Stimulated activated CD4-positive, alpha-beta T cell treated with anti-CD3 and anti-CD28 coated beads, Interleukin-1b, Interleukin-23, amount 100 ng/mL, for 4 hours (primary cell): ENCODE results near the gene ANKRD12.

Source experiments
- DNase-seq, 2 donors: peaks; one replicate each; pipeline ENCODE4 v3.0.0-alpha.2; 2020; ENCODE audit warnings: low read depth in 2 of 2

The ANKRD12 gene

GRCh38 chr18:9184998-9185613 lies 48.5 kb downstream of the ANKRD12 start:
- no peak for DNase-seq

- DNase-seq, result no peak
These were observed 52.0 kb downstream of the ANKRD12 start for GRCh38 chr18:9188359-9189231.

GRCh38 chr18:9189491-9189890 lies 52.9 kb downstream of the ANKRD12 start:
- DNase-seq, result no peak

- DNase-seq, result no peak
These were observed 55.2 kb downstream of the ANKRD12 start for GRCh38 chr18:9191658-9192256.

- no peak for DNase-seq
These were observed 56.5 kb downstream of the ANKRD12 start for GRCh38 chr18:9193031-9193430.

- DNase-seq, result no peak
These were observed 60.0 kb downstream of the ANKRD12 start for GRCh38 chr18:9196568-9196967.

- DNase-seq, result no peak
These were observed 63.1 kb downstream of the ANKRD12 start for GRCh38 chr18:9199681-9200080.

- no peak for DNase-seq
These were observed 64.6 kb downstream of the ANKRD12 start for GRCh38 chr18:9201224-9201623.

GRCh38 chr18:9204659-9205058 lies 68.1 kb downstream of the ANKRD12 start:
- no peak for DNase-seq

GRCh38 chr18:9206421-9206820 lies 69.8 kb downstream of the ANKRD12 start:
- no peak for DNase-seq

GRCh38 chr18:9209279-9209678 lies 72.7 kb downstream of the ANKRD12 start:
- no peak for DNase-seq

- DNase-seq, result no peak
These were observed 74.4 kb downstream of the ANKRD12 start for GRCh38 chr18:9210966-9211365.

- DNase-seq, result no peak
These were observed 75.4 kb downstream of the ANKRD12 start for GRCh38 chr18:9211955-9212354.

- no peak for DNase-seq
These were observed 78.8 kb downstream of the ANKRD12 start for GRCh38 chr18:9215221-9215933.

GRCh38 chr18:9216459-9216858 lies 79.9 kb downstream of the ANKRD12 start:
- no peak for DNase-seq

- DNase-seq, result no peak
These were observed 81.3 kb downstream of the ANKRD12 start for GRCh38 chr18:9217743-9218451.

- no peak for DNase-seq
These were observed 84.5 kb downstream of the ANKRD12 start for GRCh38 chr18:9221040-9221439.

- DNase-seq, result no peak
These were observed 85.1 kb downstream of the ANKRD12 start for GRCh38 chr18:9221661-9222060.

GRCh38 chr18:9223356-9223755 lies 86.8 kb downstream of the ANKRD12 start:
- DNase-seq, result no peak

GRCh38 chr18:9226463-9226862 lies 89.9 kb downstream of the ANKRD12 start:
- no peak for DNase-seq

GRCh38 chr18:9231852-9232486 lies 95.4 kb downstream of the ANKRD12 start:
- no peak for DNase-seq
